HCT116 (cell line): ENCODE data around the gene AP5S1. TPM values are rescaled to one million over a fixed set of nuclear protein-coding genes. Genes with fewer than 3 reads are reported as not detected.

ENCODE experiments used
- ATAC-seq: fragments of 200-7000 bp; cut with Tn5 transposase; 2 replicates; pipeline ENCODE4 v1.9.1; 2020; ENCODE audit warnings: mild to moderate bottlenecking, moderate library complexity
- BruUV-seq: library from RNA; stranded (reverse); fragments of 400-500 nt; replicated peaks from 2 replicates; lab custom pipeline; 2021; lab: Mats Ljungman, UMichigan
- CTCF ChIA-PET: fragments of 300-600 bp; sonication (Branson Sonifier 250); formaldehyde crosslinking; loops from one replicate; lab custom pipeline; 2021; ENCODE audit warnings: antibody characterized with exemption; lab: Charles Lee
- POLR2A ChIA-PET: fragments of 300-600, 350-600 bp; sonication (Branson Sonifier 250); formaldehyde crosslinking; loops from one replicate; lab custom pipeline; 2021; ENCODE audit warnings: antibody characterized with exemption; lab: Charles Lee
- RAD21 ChIA-PET, 2 experiments: fragments of 300-600 bp; sonication (Branson Sonifier 250); formaldehyde crosslinking; loops; one replicate each; lab custom pipeline; 2023; ENCODE audit warnings: low total read pairs in 2 of 2; ENCODE audit not compliant: uncharacterized antibody in 2 of 2, unreplicated experiment in 2 of 2, low non-redundant PET in 1 of 2; lab: Charles Lee
- DNase-seq: peaks from one replicate; pipeline ENCODE4 v3.0.0-alpha.2; 2010; ENCODE audit warnings: low read depth, low spot score
- H2AFZ ChIP-seq: fragments of 200-600 bp; shearing (Covaris generic), sonication (generic); 2 replicates; pipeline ENCODE4 v1.6.1; 2017; ENCODE audit warnings: low read depth, mixed run types, mixed read lengths, antibody characterized with exemption, low read length; ENCODE audit not compliant: poor library complexity, severe bottlenecking
- H3K27ac ChIP-seq: 2 replicates; pipeline ENCODE4 v1.5.1; 2012; ENCODE audit warnings: low read depth, low read length
- H3K27me3 ChIP-seq: fragments of 200-600 bp; sonication (generic); 2 replicates; pipeline ENCODE4 v1.6.1; 2016; ENCODE audit warnings: mixed run types, low read length, mixed read lengths; ENCODE audit not compliant: insufficient read depth
- H3K36me3 ChIP-seq, 2 experiments: fragments of 200-500 bp in 1 of 2; fragments of 200-600 bp in 1 of 2; sonication (Bioruptor generic) in 1 of 2; sonication (generic) in 1 of 2; 2 replicates each; pipeline versions ENCODE4 v1.5.1 to v1.6.1; 2014 to 2016; ENCODE audit warnings: low read length in 2 of 2, inconsistent platforms in 1 of 2, mixed read lengths in 1 of 2, mixed run types in 1 of 2; ENCODE audit not compliant: insufficient read depth in 2 of 2, control insufficient read depth in 1 of 2
- H3K4me1 ChIP-seq, 2 experiments: fragments of 200-600 bp in 1 of 2; sonication (generic) in 1 of 2; 2 replicates each; pipeline versions ENCODE4 v1.5.1 to v1.6.1; 2012 to 2017; ENCODE audit warnings: low read length in 2 of 2, inconsistent platforms in 1 of 2, mild to moderate bottlenecking in 1 of 2, mixed read lengths in 1 of 2, mixed run types in 1 of 2, moderate library complexity in 1 of 2; ENCODE audit not compliant: insufficient read depth in 2 of 2, control insufficient read depth in 1 of 2
- H3K4me2 ChIP-seq: fragments of 200-600 bp; sonication (generic); 2 replicates; pipeline ENCODE4 v1.6.1; 2017; ENCODE audit warnings: mixed run types, low read length, mixed read lengths
- H3K4me3 ChIP-seq, 2 experiments: fragments of 200-600 bp in 1 of 2; sonication (generic) in 1 of 2; replicated peaks in 1 of 2; 2 replicates each; pipeline ENCODE4 v1.5.1; 2011 to 2016; ENCODE audit warnings: low read length in 2 of 2, control low read depth in 1 of 2, low read depth in 1 of 2, mild to moderate bottlenecking in 1 of 2, mixed read lengths in 1 of 2, mixed run types in 1 of 2
- H3K79me2 ChIP-seq: fragments of 200-600 bp; sonication (generic); 2 replicates; pipeline ENCODE4 v1.6.1; 2017; ENCODE audit warnings: mild to moderate bottlenecking, mixed run types, low read length, moderate library complexity, mixed read lengths; ENCODE audit not compliant: insufficient read depth
- H3K9ac ChIP-seq: fragments of 200-600 bp; sonication (generic); 2 replicates; pipeline ENCODE4 v1.6.1; 2016; ENCODE audit warnings: low read length, mixed read lengths
- H3K9me2 ChIP-seq: fragments of 200-600 bp; sonication (generic), shearing (Covaris generic); 2 replicates; pipeline ENCODE4 v1.6.1; 2017; ENCODE audit warnings: mixed run types, mild to moderate bottlenecking, moderate library complexity; ENCODE audit not compliant: insufficient read depth
- H3K9me3 ChIP-seq, 2 experiments: fragments of 200-500 bp in 1 of 2; fragments of 200-600 bp in 1 of 2; sonication (Bioruptor generic) in 1 of 2; sonication (generic) in 1 of 2; 2 replicates each; pipeline ENCODE4 v1.6.1; 2014 to 2017; ENCODE audit warnings: low read length in 2 of 2, mixed read lengths in 2 of 2, inconsistent platforms in 1 of 2, low read depth in 1 of 2, mild to moderate bottlenecking in 1 of 2, mixed run types in 1 of 2, moderate library complexity in 1 of 2; ENCODE audit not compliant: control insufficient read depth in 1 of 2, insufficient read depth in 1 of 2
- H4K20me1 ChIP-seq: fragments of 200-600 bp; sonication (generic), shearing (Covaris generic); 2 replicates; pipeline ENCODE4 v1.6.1; 2017; ENCODE audit warnings: mixed run types, mild to moderate bottlenecking, moderate library complexity; ENCODE audit not compliant: insufficient read depth
- ATF3 ChIP-seq: IDR thresholded peaks from 2 replicates; pipeline ENCODE4 v1.6.1; 2012
- CBX3 ChIP-seq: IDR thresholded peaks from 2 replicates; pipeline ENCODE4 v1.6.1; 2012; ENCODE audit warnings: low read depth
- CEBPB ChIP-seq: IDR thresholded peaks from 2 replicates; pipeline ENCODE4 v1.6.1; 2012; ENCODE audit warnings: low read depth
- CTCF ChIP-seq, 3 experiments: fragments of 200-600 bp in 1 of 3; sonication (generic) in 1 of 3; IDR thresholded peaks in 2 of 3; conservative IDR thresholded peaks in 1 of 3; 2 replicates each; pipeline ENCODE4 v1.5.1; 2012 to 2017; ENCODE audit warnings: low read depth in 2 of 3, low read length in 2 of 3, antibody characterized with exemption in 1 of 3, borderline replicate concordance in 1 of 3, control low read depth in 1 of 3, mild to moderate bottlenecking in 1 of 3, mixed read lengths in 1 of 3, mixed run types in 1 of 3, moderate library complexity in 1 of 3; ENCODE audit not compliant: insufficient read depth in 1 of 3
- EGR1 ChIP-seq: IDR thresholded peaks from 2 replicates; pipeline ENCODE4 v1.6.1; 2012; ENCODE audit warnings: low read depth
- EZH2 ChIP-seq: fragments of 200-600 bp; sonication (generic); IDR thresholded peaks from 2 replicates; pipeline ENCODE4 v1.6.1; 2017; ENCODE audit warnings: antibody characterized with exemption, mixed run types
- EZH2phosphoT487 ChIP-seq: fragments of 200-600 bp; IDR thresholded peaks from 2 replicates; pipeline ENCODE4 v1.6.1; 2018; ENCODE audit warnings: antibody characterized with exemption, borderline replicate concordance
- JUND ChIP-seq: IDR thresholded peaks from 2 replicates; pipeline ENCODE4 v1.6.1; 2012
- MAX ChIP-seq: IDR thresholded peaks from 2 replicates; pipeline ENCODE4 v1.6.1; 2012
- POLR2A ChIP-seq: IDR thresholded peaks from 2 replicates; pipeline ENCODE4 v1.7.0; 2011; ENCODE audit warnings: borderline replicate concordance; ENCODE audit not compliant: insufficient read depth, insufficient read length; ENCODE audit errors: extremely low read depth
- POLR2AphosphoS5 ChIP-seq: IDR thresholded peaks from 2 replicates; pipeline ENCODE4 v1.6.1; 2011; ENCODE audit warnings: mild to moderate bottlenecking, low read depth, low read length, moderate library complexity
- RAD21 ChIP-seq: IDR thresholded peaks from 2 replicates; pipeline ENCODE4 v1.6.1; 2012; ENCODE audit warnings: low read depth, mild to moderate bottlenecking
- SIN3A ChIP-seq: IDR thresholded peaks from 2 replicates; pipeline ENCODE4 v1.6.1; 2012; ENCODE audit warnings: low read depth
- SP1 ChIP-seq: IDR thresholded peaks from 2 replicates; pipeline ENCODE4 v1.6.1; 2012; ENCODE audit warnings: low read depth
- SRF ChIP-seq: IDR thresholded peaks from 2 replicates; pipeline ENCODE4 v1.6.1; 2012; ENCODE audit warnings: low read depth
- TCF7L2 ChIP-seq: IDR thresholded peaks from 2 replicates; pipeline ENCODE4 v1.7.0; 2011; ENCODE audit warnings: borderline replicate concordance, inconsistent platforms; ENCODE audit not compliant: insufficient read depth, insufficient read length; ENCODE audit errors: extremely low read depth
- YY1 ChIP-seq: IDR thresholded peaks from 2 replicates; pipeline ENCODE4 v1.6.1; 2011; ENCODE audit warnings: low read length, low read depth, moderate library complexity, mild to moderate bottlenecking; ENCODE audit not compliant: insufficient replicate concordance; ENCODE audit errors: extremely low read depth
- ZBTB33 ChIP-seq: IDR thresholded peaks from 2 replicates; pipeline ENCODE4 v1.6.1; 2011; ENCODE audit warnings: mild to moderate bottlenecking, low read length, moderate library complexity; ENCODE audit not compliant: insufficient replicate concordance; ENCODE audit errors: extremely low read depth
- ZFX ChIP-seq: fragments of 450-650 bp; IDR thresholded peaks from 2 replicates; pipeline ENCODE4 v1.6.1; 2017
- ZNF274 ChIP-seq: fragments of 200-500 bp; sonication (Bioruptor generic); IDR thresholded peaks from 2 replicates; pipeline ENCODE4 v1.6.1; 2014; ENCODE audit warnings: mild to moderate bottlenecking, low read depth, low read length, inconsistent platforms
- intact Hi-C: fragments of 100-400 bp; cut with micrococcal nuclease; formaldehyde crosslinking; loops from 2 replicates; pipeline ENCODE4 v1.10.0; 2022
- total RNA-seq: library from RNA; stranded (reverse); gene quantifications from one replicate; pipeline ENCODE4 v1.2.1, GENCODE V29; 2021; ENCODE audit not compliant: unreplicated experiment

The AP5S1 gene
- total RNA-seq, 1 experiment from 2014 or later = 12.1 TPM

GRCh38 chr20:3811467-3812258, 8.7 kb upstream of the AP5S1 start:
- ChIA-PET RAD21 (interaction anchor here in 1 of 2 experiments (0.6 kb wide), 1 partner anchor 15 kb away, joined by 3 read pairs; the partner anchor contains the start of gene CDC25B), CTCF (interaction anchor here (2.7 kb wide), 1 partner anchor 9 kb away, joined by 16 read pairs; the partner anchor contains the start of gene AP5S1), POLR2A (interaction anchor here (1.0 to 3.3 kb wide), 2 partner anchors 11 to 16 kb away, joined by 4 to 14 read pairs; partner anchors contain the start of gene CDC25B)
- H3K9ac ChIP-seq = peak overlapping the region; percentile 76
- no peak overlapping the region for H2AFZ ChIP-seq
- H3K9me2 ChIP-seq = no peaks in the 10 kb centered on the region
- peak overlapping the region; percentile 99 for H3K27ac ChIP-seq
- peaks cover 65 to 82% of the 10 kb centered on the region in 2 experiments for H3K4me1 ChIP-seq
- no peaks in the 10 kb centered on the region for H3K27me3 ChIP-seq
- H3K4me3 ChIP-seq = peak overlapping the region; percentile 27 to 53
- no peaks in the 10 kb centered on the region for H4K20me1 ChIP-seq
- no peaks in the 10 kb centered on the region for H3K9me3 ChIP-seq
- no peaks in the 10 kb centered on the region for H3K36me3 ChIP-seq
- peaks cover 7% of the 10 kb centered on the region for H3K79me2 ChIP-seq
- DNase-seq (peak; percentile 93), ATAC-seq (peak; percentile 66)
- peak overlapping the region; percentile 82 for H3K4me2 ChIP-seq
- intact Hi-C loops = no loop called here
- BruUV-seq = no TSS peak
- TF ChIP-seq POLR2AphosphoS5 (peak; percentile 92; the same call in 1 of the 2 replicates), EGR1 (no peak), CTCF (IDR thresholded peaks at IDR 0.05 in 2 of 3, conservative IDR thresholded peaks at IDR 0.05 in 1 of 3; ENCODE audit: borderline replicate concordance in 1 of 3, insufficient read depth in 1 of 3, low read depth in 2 of 3, low read length in 2 of 3) (no peak), POLR2A (no peak), SRF (no peak), JUND (no peak), SIN3A (no peak), ATF3 (no peak), YY1 (peak; percentile 68), EZH2 (no peak), SP1 (no peak), EZH2phosphoT487 (no peak), ZBTB33 (peak; percentile 68), TCF7L2 (peak; percentile 96), CEBPB (no peak), ZFX (no peak), ZNF274 (no peak), CBX3 (no peak), MAX (no peak), RAD21 (no peak)
